Mesenteric fat pad (tissue), 1 donor: Measurements from ENCODE around the gene CKMT1A. TPM values are rescaled to one million over a fixed set of nuclear protein-coding genes. Genes with fewer than 3 reads are reported as not detected.
A peak's percentile ranks its signal among the peaks of the same experiment; 100 is the strongest.
"Not testable (repeated sequence)": the region's sequence is repeated elsewhere in the genome, so short reads cannot be mapped to it uniquely, and the experiment has no call there.

ENCODE experiments used
- DNase-seq: peaks from one replicate; pipeline ENCODE4 v3.0.0-alpha.2; 2020; ENCODE audit warnings: low spot score
- long read RNA-seq: library from polyadenylated mRNA; unstranded; transcript quantifications from one replicate; pipeline ENCODE4 v2.0.0, GENCODE V29; 2020
- total RNA-seq: library from RNA; stranded (reverse); fragmentation: NEBNext Ultra II Directional; extraction: Animal tissue kit (Norgen Biotek cat#: 25700); gene quantifications from one replicate; pipeline ENCODE4 v1.2.1, GENCODE V29; 2021
- donor health status: DM: yes; HTN: yes; CAD: no.

CKMT1A gene
- total RNA-seq = 2.6 TPM
- long read RNA-seq, transcript CKMT1A-202 (9 exons, 1,911 nt) = major isoform, 5 of 5 reads
- long read RNA-seq, partial matches to known transcripts = 0 of 5 reads
- long read RNA-seq, other reads (novel, unspliced or antisense) = 0 of 5 reads

DNA sequence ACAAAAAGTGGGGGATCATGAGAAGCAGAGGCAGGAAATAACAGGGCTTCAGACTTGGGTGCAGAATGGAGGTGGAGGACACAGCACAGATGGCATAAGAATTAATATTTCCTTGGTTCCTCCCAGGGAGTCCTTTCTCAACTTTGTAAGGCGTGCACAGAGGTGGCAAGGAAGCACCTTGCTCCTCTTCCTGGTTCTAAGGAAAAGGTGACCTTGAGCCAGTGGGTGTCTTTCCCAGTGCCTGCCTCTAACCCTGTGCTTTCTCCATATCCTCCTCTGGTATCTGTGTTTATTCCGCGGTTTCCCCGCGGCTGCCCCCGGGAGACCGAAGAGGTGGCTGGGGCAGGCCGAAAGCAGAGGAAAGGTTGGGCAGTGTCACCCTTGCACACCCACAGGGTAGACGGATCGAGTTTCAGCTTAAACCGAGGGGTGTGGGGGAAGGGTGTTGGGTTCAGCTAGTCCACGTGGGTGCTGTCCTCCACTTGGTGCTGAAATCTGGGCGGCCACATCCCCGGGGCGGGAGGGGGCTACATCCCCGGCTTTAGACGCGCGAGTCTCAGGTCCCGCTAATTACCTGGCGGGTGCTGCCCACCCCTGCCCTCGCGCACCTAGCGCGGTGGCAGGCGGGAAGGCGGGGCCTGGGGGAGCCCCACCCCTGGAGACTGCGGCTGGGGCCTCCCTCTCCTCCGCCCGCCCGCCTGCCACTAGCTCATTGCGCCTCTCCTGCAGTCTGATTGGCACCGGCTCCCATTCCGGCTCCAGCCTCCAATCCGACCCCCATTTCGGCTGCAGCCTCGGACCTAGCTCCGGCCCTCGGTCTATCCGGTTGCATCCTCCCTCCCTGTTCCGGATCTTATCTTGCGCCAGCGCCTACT is at the start of gene CKMT1A:
TSS of gene CKMT1A (plus strand) at position 712 of the 875 bp plus-strand sequence. CDS start 192 bp downstream, outside the sequence.
- not testable (repeated sequence) for DNase-seq

DNA sequence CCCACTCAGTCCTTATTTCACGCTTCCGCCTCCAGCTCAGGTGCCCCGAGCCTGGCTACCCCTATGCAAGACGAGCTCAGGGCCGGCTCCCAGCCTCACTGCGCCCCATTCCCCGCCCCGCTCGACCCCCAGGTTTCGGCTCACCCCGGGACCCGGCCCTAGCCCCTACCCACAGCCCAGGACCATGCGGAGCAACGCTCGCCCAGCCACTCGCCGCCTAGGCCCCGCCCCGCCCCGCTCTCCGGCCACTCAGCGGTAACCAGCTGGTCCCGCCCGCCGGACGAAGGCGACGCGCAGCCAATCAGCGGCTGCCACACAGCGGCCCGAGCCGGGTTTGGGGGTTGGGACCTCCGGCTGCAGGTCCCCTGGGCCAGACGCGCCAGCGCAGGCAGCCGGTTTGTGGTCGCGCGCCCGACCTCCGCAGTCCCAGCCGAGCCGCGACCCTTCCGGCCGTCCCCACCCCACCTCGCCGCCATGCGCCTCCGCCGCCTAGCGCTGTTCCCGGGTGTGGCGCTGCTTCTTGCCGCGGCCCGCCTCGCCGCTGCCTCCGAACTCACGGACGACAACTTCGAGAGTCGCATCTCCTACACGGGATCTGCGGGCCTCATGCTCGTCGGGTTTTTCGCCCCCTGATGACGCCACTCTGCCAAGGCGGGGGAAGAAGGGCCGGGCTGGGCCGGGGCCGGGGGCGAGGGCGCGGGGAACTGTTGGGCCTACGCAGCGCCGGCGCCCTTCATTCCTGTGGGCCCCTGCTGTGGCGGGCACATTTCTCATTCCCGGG is 44.8 kb upstream of the CKMT1A start, which contains the start of gene CATSPER2:
TSS of gene CATSPER2 (minus strand) at position 196 of the 781 bp plus-strand sequence. CDS start 783 bp downstream, outside the sequence.
- no peak for DNase-seq

DNA sequence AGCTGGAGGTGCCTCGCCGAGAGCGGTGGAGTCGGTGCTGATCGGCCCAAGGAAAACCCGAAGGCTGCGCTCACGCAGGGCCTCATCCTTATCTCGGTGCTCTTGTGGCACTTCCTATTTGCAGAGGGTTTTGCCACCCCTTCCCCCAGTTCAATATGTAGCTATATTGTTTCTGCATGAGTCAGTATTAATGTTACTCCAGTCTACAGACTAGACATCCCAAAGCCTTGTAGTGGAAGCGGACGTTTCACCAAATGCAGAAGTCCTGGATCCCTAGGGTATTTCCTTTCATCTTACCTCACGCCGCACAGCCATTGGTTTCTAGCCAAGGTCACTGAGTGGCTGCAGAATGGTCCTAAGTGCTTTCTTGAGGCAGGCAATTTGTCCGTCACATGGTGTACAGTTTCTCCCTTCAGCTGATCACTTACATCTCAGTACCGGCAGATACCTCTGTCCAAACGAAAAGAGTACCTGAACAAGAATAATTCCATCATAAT is 44.2 kb upstream of the CKMT1A start:
- not testable (repeated sequence) for DNase-seq

DNA sequence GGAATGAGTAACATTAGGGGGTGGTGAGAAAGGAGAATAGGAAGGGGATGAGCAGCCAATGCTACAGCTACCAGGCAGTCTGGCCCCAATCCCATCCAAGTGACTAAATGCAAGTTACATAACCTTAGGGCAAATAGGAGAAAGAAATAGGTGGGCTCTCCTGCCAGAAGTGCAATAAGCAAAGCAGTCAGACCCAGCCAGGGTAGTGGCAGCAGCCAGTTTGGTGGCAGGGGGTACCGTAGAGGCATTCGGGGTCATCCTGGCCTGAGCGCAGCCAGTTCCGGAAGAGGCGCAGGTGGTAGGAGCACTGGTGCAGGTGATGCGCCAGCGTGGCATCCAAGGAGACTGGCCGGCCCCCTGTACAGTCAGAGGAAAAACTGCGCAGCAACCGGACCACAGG is 33.9 kb upstream of the CKMT1A start:
- DNase-seq = not testable (repeated sequence)

DNA sequence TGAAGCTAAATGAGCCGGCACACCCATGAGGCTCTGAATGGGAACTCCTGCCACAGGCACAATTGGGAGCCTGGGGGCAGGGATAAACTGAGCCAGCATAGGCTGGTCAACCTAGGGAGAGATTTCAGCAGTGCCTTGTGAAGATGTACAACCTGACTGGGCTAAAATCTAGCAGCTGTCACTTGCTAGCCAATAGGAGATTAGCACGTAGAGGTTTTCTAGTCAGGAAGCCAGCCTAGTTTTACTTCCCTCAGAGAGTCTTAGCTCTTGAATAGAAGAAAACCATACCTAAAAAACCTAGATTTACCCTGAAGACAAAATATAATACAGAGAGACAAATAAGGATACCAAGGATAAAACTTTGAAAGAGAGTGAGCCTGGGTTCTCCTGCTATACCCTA is 31.4 kb upstream of the CKMT1A start:
- not testable (repeated sequence) for DNase-seq

DNA sequence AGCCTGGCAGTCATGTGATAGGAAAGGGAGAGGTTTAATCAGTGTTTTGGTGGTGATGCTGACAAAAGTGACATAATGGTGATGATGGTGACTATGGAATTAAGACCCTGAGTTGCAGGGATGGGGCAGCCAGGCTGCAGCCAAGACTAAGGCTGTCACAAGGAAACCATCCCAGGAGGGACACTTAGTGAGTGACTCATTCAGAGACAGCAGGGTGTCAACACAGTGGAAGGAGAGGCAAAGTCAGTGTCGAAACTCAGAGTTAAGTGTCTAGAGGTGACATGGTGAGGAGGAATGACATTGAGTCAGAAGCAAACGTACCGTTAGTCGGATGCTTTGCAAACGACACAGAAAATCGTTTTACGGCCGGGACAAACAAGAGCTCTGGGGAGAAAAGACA is 30.3 kb upstream of the CKMT1A start:
- not testable (repeated sequence) for DNase-seq

DNA sequence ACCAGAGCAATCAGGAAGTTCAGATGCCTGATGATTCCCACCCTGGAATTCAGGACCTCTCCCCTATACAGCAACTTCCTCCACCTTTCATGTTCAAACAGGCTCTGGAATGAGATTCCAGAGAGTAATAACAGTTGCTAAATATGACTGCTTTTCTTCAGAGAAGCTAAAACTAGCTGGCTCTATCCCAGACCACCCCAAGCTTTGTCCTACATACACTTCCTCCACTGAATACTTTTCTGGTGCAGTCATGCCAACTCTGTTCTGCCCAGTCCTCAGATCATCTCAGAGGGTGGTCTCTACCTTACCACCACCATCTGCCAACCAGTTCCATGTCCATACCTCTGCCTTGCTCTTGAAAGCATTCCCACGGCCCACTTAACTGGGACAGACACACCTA is 27.5 kb upstream of the CKMT1A start:
- not testable (repeated sequence) for DNase-seq

DNA sequence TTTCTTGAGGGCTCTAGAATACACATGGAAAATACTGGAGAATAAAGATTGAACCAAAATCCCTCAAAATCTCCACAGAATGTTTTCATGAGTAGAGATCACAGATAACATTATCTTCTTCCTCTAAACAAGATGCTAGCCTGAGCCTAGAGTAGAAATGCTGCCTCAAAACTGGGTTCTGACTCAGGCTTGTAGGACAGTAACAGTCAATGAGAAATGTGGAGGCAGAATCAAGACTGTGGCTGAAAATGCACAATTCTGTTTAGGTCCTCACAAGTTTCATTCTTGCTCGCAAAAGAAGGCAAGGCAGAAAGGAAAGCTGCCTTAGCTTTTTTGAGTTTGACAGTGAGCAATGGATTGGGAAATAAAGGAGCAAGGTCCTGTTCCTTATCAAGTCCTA is 19.5 kb upstream of the CKMT1A start:
- DNase-seq = not testable (repeated sequence)

DNA sequence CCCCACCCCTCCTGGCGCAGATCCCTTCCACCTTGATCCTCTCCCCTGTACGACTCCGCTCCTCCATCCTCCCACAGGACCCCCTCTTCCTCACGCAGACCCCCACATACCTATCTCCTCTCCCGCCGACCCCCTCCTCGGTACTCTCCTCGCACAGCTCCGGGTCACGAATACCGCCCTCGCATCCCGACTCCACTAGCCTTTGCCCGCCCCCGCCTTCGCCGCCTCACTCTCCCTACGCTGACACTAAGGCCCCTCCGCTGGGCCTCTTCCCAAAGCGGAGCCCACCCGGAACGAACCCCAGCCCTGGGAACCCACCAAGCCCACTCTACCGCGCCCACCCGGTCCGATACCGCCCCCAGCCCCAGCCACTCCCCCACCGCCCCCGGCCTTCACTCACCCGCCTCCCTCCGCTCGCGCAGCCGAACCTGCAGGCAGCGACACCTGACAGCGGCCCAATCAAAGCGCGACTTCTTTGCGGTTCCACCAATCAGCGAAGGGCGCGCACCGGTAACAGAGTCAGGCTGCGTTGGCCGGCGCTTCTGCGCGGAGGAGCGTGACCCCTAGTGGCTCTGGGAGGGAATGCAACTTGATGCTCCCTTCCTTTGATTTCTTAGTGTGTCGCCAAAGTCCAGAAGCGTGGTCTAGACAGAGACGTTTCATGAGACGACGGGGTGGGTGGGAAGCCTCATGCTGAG is 3.9 kb upstream of the CKMT1A start:
- DNase-seq = not testable (repeated sequence)

DNA sequence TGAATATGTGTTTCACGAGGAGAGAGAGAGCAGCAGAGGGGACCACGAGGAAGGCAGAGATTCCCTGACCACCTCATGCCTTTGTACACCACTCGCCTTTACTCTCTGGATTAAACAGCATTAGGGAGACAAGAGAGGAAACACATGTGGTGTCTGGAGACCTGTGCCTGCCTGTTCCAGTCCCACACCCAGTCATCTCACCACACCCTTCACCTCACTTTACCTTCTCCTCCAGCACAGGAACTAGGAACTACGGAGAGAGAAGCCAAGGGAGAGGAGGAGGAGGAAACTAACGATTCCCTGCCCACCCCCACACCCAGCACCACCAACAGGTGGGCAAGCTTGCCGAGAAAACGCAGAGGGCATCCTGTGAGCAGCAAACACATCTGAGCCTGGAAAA is 980 bp upstream of the CKMT1A start:
- not testable (repeated sequence) for DNase-seq

DNA sequence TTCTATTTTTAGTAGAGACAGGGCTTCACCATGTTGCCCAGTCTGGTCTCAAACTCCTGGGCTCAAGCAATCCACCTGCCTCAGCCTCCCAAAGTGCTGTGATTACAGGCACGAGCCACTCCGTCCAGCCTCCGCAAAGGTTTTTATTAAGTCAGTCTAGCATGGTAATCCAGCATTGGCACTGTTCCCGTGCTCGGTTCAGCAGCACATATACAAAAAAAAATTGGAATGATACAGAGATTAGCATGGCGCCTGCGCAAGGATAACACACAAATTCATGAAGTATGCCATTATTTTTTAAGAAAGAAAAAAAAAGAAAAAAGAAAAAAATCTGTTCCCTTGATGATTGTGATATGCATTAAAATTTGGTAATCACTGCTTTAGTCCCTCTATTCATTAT is 8.5 kb downstream of the CKMT1A start:
- no peak for DNase-seq

DNA sequence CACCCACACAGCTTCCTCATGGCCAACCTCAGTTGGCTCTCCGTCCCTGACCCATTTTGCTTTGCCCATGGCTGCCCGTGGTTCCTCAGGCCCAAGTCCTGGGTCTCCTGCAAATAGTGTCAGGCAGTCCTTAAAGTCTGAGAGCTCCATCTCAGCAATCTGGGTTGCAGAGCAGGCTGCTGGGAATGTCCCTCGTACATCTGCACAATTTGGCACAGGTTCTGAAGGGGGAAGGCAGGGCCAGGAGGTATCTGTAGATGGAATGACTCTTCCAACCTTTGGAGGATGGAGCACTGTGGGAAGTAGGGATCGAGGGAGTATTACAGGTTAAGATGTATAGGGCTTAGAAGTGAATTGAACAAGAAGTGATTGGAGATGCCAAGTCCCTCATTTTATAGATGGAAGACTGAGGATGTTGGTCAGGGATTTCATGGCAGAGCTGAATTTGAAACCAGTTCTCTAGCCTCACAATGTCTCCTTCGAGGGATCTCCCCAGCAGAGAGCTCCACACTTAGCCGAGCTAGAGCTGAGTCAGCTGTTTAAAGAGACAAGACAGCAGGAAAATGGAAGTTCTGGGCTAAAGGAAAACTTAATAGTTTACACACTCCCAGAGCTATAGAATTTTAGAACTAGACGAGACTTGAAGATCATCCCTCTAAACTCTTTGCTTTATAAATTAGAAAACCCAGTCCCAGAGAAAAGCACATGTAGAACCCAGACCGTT is 9.2 kb downstream of the CKMT1A start:
- no peak for DNase-seq

DNA sequence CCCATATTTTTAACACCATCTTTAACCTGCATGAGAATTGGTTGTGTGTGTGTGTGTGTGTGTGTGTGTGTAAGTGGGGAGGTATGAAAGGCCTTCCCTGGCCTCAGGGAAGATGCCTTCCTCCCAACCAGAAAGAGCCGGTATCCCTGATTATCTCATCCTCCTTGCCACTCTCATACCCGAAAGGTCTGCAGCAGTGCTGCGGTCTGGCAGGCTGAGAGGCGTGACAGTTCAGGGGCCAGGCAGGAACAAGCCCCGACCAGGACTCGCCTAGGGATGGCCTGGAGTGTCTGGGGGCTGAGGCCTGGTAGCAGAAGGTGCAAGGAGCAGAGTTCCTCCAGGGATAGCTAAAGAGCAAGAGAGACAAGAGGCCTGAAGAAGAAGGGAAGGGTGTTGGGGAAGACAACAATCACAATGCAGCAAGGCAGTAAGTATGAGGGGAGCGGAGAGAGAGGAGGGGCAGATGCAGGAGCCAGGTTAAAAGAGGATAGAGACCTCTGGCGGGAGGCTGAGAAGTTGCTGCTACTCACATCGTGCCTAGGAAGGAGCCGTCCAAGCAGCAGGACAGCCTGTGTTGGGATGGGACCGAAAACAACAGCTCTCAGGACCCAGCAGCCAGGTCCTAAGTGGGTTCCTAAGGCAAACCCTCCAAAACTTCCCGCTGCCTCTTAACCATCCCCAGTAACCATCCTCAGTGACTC is 16.9 kb downstream of the CKMT1A start:
- not testable (repeated sequence) for DNase-seq

DNA sequence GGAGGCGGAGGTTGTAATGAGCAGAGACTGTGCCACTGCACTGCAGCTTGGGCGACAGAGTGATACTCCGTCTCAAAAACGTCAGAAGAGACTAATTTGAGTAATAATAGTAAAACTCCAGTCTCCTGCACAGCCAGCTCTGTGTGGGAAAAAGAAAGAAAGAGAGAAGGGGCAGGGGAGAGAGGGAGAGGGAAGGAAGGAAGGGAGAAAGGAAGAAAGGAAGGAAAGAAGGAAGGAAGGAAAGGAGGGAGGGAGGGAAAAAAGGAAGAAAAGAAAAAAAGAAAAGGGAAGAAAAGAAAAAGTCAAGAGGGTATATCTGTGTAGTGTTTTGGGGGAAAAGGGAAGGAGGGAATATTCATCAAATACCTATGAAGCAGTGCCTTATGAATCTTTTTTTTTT is 29.5 kb downstream of the CKMT1A start:
- DNase-seq = no peak

DNA sequence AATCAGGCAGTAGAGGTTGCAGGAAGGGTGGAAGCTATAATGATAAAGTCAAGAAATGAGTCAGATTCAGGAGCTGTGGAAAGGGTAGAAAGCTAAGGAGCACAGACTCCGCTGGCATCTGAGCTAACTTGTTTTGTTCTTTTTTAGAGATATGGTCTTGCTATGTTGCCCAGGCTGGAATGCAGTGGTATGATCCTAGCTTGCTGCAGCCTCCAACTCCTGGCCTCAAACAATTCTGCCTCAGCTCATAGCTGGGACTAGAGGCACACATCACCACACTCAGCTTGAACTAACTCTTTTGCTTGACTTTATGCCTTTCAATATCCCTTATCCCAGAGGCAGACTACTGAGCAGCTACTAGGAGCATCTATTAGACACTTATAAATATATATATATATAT is 32.6 kb downstream of the CKMT1A start:
- DNase-seq = not testable (repeated sequence)

DNA sequence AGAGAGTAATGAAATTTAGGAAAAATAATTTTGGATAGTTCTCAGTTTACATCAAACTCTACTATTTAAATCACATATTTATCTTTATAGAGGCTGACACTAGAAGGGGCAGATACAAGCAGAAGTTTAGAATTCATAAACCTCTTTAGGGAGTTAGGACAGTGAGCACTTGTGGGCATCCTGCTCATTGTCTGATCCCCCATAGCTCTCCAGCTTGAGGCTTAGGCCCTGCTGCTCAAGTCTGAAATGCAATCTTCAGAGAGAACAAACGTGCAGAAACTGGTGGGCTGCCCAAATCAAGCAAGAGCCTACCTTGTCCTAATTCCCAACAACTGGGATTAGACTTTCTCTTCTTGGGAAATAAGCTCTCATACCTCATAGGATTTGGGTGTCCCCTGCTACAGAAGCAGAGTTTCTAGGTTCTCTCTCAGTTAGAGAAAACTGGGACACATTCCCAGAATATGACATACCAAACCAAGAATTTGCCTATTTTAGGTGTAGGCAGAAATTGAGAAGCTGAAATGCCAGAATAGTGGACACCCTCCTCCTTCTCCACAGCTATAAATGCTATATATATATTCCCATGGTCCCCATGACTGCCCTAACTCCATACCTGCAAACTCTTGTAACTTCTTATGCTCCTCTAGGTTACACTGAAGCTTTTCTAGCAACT is 34.5 kb downstream of the CKMT1A start:
- DNase-seq = not testable (repeated sequence)

DNA sequence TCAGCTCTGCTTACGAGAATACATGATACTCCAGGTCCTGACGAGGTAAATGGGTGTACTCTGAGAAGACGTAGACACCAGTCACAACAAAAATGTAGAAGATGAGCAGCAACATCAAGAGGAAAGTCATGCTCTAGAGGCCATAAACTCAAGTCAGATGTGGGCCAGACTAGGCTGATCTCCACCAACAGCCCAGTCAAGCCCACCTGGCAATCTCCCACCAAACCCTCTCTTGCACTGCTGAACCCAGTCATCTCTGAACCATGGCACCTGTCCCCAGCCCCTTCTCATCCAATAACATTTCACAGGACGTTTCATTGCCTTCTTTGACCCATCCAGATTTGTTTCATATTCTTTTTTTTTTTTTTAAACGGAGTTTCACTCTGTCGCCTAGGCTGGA is 41.8 kb downstream of the CKMT1A start:
- DNase-seq = no peak

DNA sequence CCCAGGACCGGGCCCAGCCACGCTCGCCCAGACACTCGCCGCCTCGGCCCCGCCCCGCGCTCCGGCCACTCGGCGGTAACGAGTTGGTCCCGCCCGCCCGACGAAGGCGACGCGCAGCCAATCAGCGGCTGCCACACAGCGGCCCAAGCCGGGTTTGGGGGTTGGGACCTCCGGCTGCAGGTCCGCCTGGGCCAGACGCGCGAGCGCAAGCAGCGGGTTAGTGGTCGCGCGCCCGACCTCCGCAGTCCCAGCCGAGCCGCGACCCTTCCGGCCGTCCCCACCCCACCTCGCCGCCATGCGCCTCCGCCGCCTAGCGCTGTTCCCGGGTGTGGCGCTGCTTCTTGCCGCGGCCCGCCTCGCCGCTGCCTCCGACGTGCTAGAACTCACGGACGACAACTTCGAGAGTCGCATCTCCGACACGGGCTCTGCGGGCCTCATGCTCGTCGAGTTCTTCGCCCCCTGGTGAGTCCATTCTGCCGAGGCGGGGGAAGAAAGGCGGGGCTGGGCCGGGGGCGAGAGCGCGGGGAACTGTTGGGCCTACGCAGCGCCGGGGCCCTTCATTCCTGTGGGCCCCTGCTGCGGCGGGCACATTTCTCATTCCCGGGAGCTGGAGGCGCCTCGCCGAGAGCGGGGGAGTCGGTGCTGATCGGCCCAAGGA is 52.7 kb downstream of the CKMT1A start, which contains the start of gene PDIA3:
TSS of gene PDIA3 (plus strand) at position 194 of the 658 bp plus-strand sequence. CDS start at position 296, 102 bp downstream.
- peak; percentile 98 for DNase-seq
